K562 (cell line): ENCODE data around the gene ZNF467. TPM values are rescaled to one million over a fixed set of nuclear protein-coding genes. Genes with fewer than 3 reads are reported as not detected.

Source experiments
- ARID3B ChIP-seq: fragments of 250-450 bp; sonication (Bioruptor Pico); IDR thresholded peaks from 2 replicates; pipeline ENCODE4 v1.4.0; 2020; ENCODE audit warnings: borderline replicate concordance
- BCLAF1 ChIP-seq, 2 experiments: fragments of 450-650 bp in 1 of 2; IDR thresholded peaks; 2 replicates each; pipeline ENCODE4 v1.6.1; 2011 to 2017; ENCODE audit warnings: low read depth in 2 of 2, antibody characterized with exemption in 1 of 2, borderline replicate concordance in 1 of 2, low read length in 1 of 2, mild to moderate bottlenecking in 1 of 2, mixed read lengths in 1 of 2; ENCODE audit not compliant: control insufficient read depth in 1 of 2
- BHLHE40 ChIP-seq: IDR thresholded peaks from 2 replicates; pipeline ENCODE4 v1.6.1; 2011; ENCODE audit warnings: low read length, improper control_type of control experiment
- NONO ChIP-seq, 2 experiments: fragments of 200-400 bp in 1 of 2; fragments of 450-650 bp in 1 of 2; formaldehyde crosslinking in 1 of 2; IDR thresholded peaks; 2 replicates each; pipeline ENCODE4 v1.6.1; 2017; ENCODE audit warnings: low read depth in 2 of 2, mild to moderate bottlenecking in 2 of 2, moderate library complexity in 2 of 2, low read length in 1 of 2
- RAD51 ChIP-seq: fragments of 450-650 bp; IDR thresholded peaks from 2 replicates; pipeline ENCODE4 v1.7.1; 2016; ENCODE audit warnings: low read depth, mild to moderate bottlenecking, borderline replicate concordance
- SMAD4 ChIP-seq: fragments of 250-450 bp; sonication (Bioruptor Pico); conservative IDR thresholded peaks from 2 replicates; pipeline ENCODE4 v1.8.0; 2021; ENCODE audit warnings: inconsistent platforms, mild to moderate bottlenecking, moderate library complexity
- SRSF9 ChIP-seq: fragments of 200-400 bp; formaldehyde crosslinking; IDR thresholded peaks from 2 replicates; pipeline ENCODE4 v1.6.1; 2017; ENCODE audit warnings: low read depth, low read length, borderline replicate concordance
- STAG1 ChIP-seq: sonication (generic); formaldehyde crosslinking; IDR thresholded peaks from 2 replicates; pipeline ENCODE4 v1.5.0; 2020; ENCODE audit warnings: missing genetic modification reagents, borderline replicate concordance
- U2AF2 ChIP-seq: fragments of 200-400 bp; formaldehyde crosslinking; optimal IDR thresholded peaks from 2 replicates; pipeline ENCODE3; 2017; ENCODE audit warnings: low read depth, mild to moderate bottlenecking, low read length
- ZFP36 ChIP-seq: fragments of 150-350 bp; IDR thresholded peaks from 2 replicates; pipeline ENCODE4 v1.6.1; 2018; ENCODE audit warnings: low read length, low read depth; ENCODE audit not compliant: partially characterized antibody
- ZNF124 ChIP-seq: sonication (generic); formaldehyde crosslinking; IDR thresholded peaks from 2 replicates; pipeline ENCODE4 v1.8.1; 2022; ENCODE audit warnings: missing genetic modification reagents
- ZNF280B ChIP-seq: fragments of 250-450 bp; sonication (Bioruptor Pico); IDR thresholded peaks from 2 replicates; pipeline ENCODE4 v1.5.1; 2021; ENCODE audit warnings: mild to moderate bottlenecking
- ZNF384 ChIP-seq: IDR thresholded peaks from 2 replicates; pipeline ENCODE4 v1.6.1; 2012; ENCODE audit warnings: low read depth, low read length, improper control_type of control experiment
- polyA plus RNA-seq, 8 experiments: library from polyadenylated mRNA; depleted of rRNA in 4 of 8; stranded (reverse) in 5 of 8; unstranded in 3 of 8; fragments of >200 nt; fragmentation: Nextera tagmentation in 2 of 8; fragmentation: Illumina TruSeq in 1 of 8; extraction: Ambion mirVana in 2 of 8; extraction: Trizol in 1 of 8; gene quantifications; 2 replicates each; pipeline versions ENCODE4 v1.2.1 to v1.2.3, GENCODE V29; 2011 to 2014; ENCODE audit warnings: inconsistent platforms in 1 of 8, missing spikeins in 1 of 8
- total RNA-seq, 7 experiments: library from RNA; depleted of rRNA in 6 of 7; stranded (reverse); fragments of >200 nt in 6 of 7; fragmentation: Illumina TruSeq in 2 of 7; extraction: Trizol in 2 of 7; gene quantifications; 2 replicates each; pipeline versions ENCODE4 v1.2.1 to v1.2.3, GENCODE V29; 2011 to 2021; ENCODE audit warnings: low replicate concordance in 1 of 7
- TF ChIP-seq, protein P1 (sequence below), 3 experiments: IDR thresholded peaks in 2 of 3; conservative IDR thresholded peaks in 1 of 3; 2 replicates each; pipeline ENCODE4 v1.5.1; 2011 to 2012; ENCODE audit warnings: low read length in 3 of 3, mild to moderate bottlenecking in 3 of 3, control low read depth in 2 of 3, improper control_type of control experiment in 1 of 3, inconsistent platforms in 1 of 3, low read depth in 1 of 3, mixed read lengths in 1 of 3, moderate library complexity in 1 of 3; ENCODE audit not compliant: insufficient read depth in 2 of 3
- TF ChIP-seq, protein P2 (sequence below): sonication (generic); formaldehyde crosslinking; IDR thresholded peaks from 2 replicates; pipeline ENCODE4 v1.9.0; 2022; ENCODE audit warnings: mild to moderate bottlenecking, missing genetic modification reagents
- TF ChIP-seq, protein P3 (sequence below): fragments of 450-650 bp; IDR thresholded peaks from 2 replicates; pipeline ENCODE4 v1.6.1; 2017; ENCODE audit warnings: mild to moderate bottlenecking, moderate library complexity

Gene ZNF467
- total and polyA plus RNA-seq, 9 of the 15 experiments (the other 6 are each of a cell fraction or from before 2014, with no cell fraction given), result 0.32 to 14.2 (median 1.7) TPM

DNA sequence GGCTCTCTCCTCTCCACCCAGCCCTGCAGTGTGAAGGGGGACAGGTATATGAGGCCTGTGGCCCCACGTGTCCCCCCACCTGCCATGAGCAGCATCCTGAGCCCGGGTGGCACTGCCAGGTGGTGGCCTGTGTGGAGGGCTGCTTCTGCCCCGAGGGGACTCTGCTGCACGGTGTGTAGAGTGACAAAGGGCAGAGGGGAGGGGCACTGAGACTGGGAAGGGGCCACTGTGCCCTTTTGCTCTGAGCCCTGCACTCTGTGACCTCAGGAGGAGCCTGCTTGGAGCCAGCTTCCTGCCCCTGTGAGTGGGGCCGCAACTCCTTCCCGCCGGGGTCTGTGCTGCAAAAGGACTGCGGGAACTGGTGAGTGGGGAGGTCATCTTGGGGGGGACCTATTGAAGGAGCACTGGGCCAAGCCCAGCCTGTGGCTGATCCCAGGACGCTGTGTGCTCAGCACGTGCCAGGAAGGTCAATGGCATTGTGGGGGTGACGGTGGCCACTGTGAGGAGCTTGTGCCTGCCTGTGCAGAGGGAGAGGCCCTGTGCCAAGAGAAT lies 15.0 kb upstream of the ZNF467 start (continued):
- TF ChIP-seq, protein P1, sequence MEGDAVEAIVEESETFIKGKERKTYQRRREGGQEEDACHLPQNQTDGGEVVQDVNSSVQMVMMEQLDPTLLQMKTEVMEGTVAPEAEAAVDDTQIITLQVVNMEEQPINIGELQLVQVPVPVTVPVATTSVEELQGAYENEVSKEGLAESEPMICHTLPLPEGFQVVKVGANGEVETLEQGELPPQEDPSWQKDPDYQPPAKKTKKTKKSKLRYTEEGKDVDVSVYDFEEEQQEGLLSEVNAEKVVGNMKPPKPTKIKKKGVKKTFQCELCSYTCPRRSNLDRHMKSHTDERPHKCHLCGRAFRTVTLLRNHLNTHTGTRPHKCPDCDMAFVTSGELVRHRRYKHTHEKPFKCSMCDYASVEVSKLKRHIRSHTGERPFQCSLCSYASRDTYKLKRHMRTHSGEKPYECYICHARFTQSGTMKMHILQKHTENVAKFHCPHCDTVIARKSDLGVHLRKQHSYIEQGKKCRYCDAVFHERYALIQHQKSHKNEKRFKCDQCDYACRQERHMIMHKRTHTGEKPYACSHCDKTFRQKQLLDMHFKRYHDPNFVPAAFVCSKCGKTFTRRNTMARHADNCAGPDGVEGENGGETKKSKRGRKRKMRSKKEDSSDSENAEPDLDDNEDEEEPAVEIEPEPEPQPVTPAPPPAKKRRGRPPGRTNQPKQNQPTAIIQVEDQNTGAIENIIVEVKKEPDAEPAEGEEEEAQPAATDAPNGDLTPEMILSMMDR (IDR thresholded peaks at IDR 0.05 in 2 of 3, conservative IDR thresholded peaks at IDR 0.05 in 1 of 3; ENCODE audit: insufficient read depth in 2 of 3, low read depth in 1 of 3, low read length in 3 of 3), result no peak
- TF ChIP-seq ZNF124, result no peak
- 0 out of 2 replicates have a peak, but pooled peaks have one; percentile 18 for TF ChIP-seq BHLHE40
- 0 out of 2 replicates have a peak, but pooled peaks have one; percentile 36 for TF ChIP-seq STAG1
- TF ChIP-seq U2AF2, result no peak
- no peak for TF ChIP-seq BCLAF1 (IDR thresholded peaks at IDR 0.05; ENCODE audit: borderline replicate concordance in 1 of 2, control insufficient read depth in 1 of 2, low read depth in 2 of 2, low read length in 1 of 2)
- TF ChIP-seq, protein P2, sequence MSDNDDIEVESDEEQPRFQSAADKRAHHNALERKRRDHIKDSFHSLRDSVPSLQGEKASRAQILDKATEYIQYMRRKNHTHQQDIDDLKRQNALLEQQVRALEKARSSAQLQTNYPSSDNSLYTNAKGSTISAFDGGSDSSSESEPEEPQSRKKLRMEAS, result peak; percentile 43; the same call in 1 of the 2 replicates
- TF ChIP-seq ZNF384, result no peak
- TF ChIP-seq, protein P3, sequence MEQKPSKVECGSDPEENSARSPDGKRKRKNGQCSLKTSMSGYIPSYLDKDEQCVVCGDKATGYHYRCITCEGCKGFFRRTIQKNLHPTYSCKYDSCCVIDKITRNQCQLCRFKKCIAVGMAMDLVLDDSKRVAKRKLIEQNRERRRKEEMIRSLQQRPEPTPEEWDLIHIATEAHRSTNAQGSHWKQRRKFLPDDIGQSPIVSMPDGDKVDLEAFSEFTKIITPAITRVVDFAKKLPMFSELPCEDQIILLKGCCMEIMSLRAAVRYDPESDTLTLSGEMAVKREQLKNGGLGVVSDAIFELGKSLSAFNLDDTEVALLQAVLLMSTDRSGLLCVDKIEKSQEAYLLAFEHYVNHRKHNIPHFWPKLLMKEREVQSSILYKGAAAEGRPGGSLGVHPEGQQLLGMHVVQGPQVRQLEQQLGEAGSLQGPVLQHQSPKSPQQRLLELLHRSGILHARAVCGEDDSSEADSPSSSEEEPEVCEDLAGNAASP, result no peak
- no peak for TF ChIP-seq RAD51
- no peak for TF ChIP-seq ZNF280B (CRISPR knock-in tag)
- no peak for TF ChIP-seq ARID3B (CRISPR knock-in tag)
- no peak for TF ChIP-seq SRSF9
- TF ChIP-seq SMAD4 (CRISPR knock-in tag), result no peak
- no peak for TF ChIP-seq NONO (IDR thresholded peaks at IDR 0.05; ENCODE audit: low read depth in 2 of 2, low read length in 1 of 2)
- TF ChIP-seq ZFP36, result no peak
